Lung (tissue), 12 donors: ENCODE data around the gene URB2. TPM values are rescaled to one million over a fixed set of nuclear protein-coding genes. Genes with fewer than 3 reads are reported as not detected.
"Not testable (repeated sequence)": the region's sequence is repeated elsewhere in the genome, so short reads cannot be mapped to it uniquely, and the experiment has no call there.

Experiments
- ATAC-seq: fragments of 200-7000 bp; cut with Tn5 transposase; one replicate; pipeline ENCODE4 v1.9.1; 2020; ENCODE audit warnings: moderate number of reproducible peaks; ENCODE audit not compliant: insufficient read depth, low FRiP score
- DNase-seq, 3 donors: peaks; one replicate each; pipeline ENCODE4 v3.0.0-alpha.2; 2013 to 2017
- H3K27ac ChIP-seq, 2 donors: one replicate each; pipeline ENCODE4 v1.5.1; 2013; ENCODE audit warnings: mild to moderate bottlenecking in 2 of 2, moderate library complexity in 2 of 2, control low read depth in 1 of 2, inconsistent platforms in 1 of 2, low read depth in 1 of 2, low read length in 1 of 2
- H3K27me3 ChIP-seq, 3 donors: one replicate each; pipeline ENCODE4 v1.5.1; 2013; ENCODE audit warnings: low read length in 2 of 3; ENCODE audit not compliant: control insufficient read depth in 3 of 3, insufficient read depth in 3 of 3
- H3K36me3 ChIP-seq, 4 donors: one replicate each; pipeline ENCODE4 v1.5.1; 2013; ENCODE audit warnings: low read length in 4 of 4, mild to moderate bottlenecking in 1 of 4, moderate library complexity in 1 of 4; ENCODE audit not compliant: control insufficient read depth in 4 of 4, insufficient read depth in 4 of 4
- H3K4me1 ChIP-seq, 5 donors: one replicate each; pipeline ENCODE4 v1.5.1; 2013; ENCODE audit warnings: low read length in 5 of 5, mild to moderate bottlenecking in 2 of 5, moderate library complexity in 1 of 5; ENCODE audit not compliant: control insufficient read depth in 5 of 5, insufficient read depth in 5 of 5
- H3K4me3 ChIP-seq: one replicate; pipeline ENCODE4 v1.5.1; 2013; ENCODE audit warnings: mild to moderate bottlenecking, control low read depth, moderate library complexity
- H3K9ac ChIP-seq, 2 donors: one replicate each; pipeline ENCODE4 v1.5.1; 2013; ENCODE audit warnings: low read length in 2 of 2, control low read depth in 1 of 2; ENCODE audit not compliant: insufficient read depth in 1 of 2
- H3K9me3 ChIP-seq, 4 donors: one replicate each; pipeline ENCODE4 v1.5.1; 2013; ENCODE audit warnings: low read length in 3 of 4, mild to moderate bottlenecking in 1 of 4, moderate library complexity in 1 of 4; ENCODE audit not compliant: control insufficient read depth in 4 of 4, insufficient read depth in 3 of 4
- WGBS, 2 donors: extraction: QIAGEN DNeasy Blood & Tissue Kit; methylation state at CpG; one replicate each; pipeline ENCODE4 v1.1.7; 2013; 5-methylcytosine and 5-hydroxymethylcytosine counted together
- polyA plus RNA-seq, 2 donors: library from polyadenylated mRNA; stranded (reverse); fragments of 200-250 nt; gene quantifications; one replicate each; pipeline ENCODE4 v1.2.1, GENCODE V29; 2013
- total RNA-seq, 2 donors: library from RNA; depleted of rRNA in 1 of 2; stranded (reverse); fragments of >200 nt in 1 of 2; gene quantifications; one replicate each; pipeline ENCODE4 v1.2.1, GENCODE V29; 2014 to 2021
- TF ChIP-seq, protein P1 (sequence below): IDR thresholded peaks from 2 replicates; pipeline ENCODE4 v1.5.1; 2012; ENCODE audit warnings: mild to moderate bottlenecking; ENCODE audit errors: control extremely low read depth, extremely low read depth
- donor health status: control.
- donor health status: control.
- donor health status: Bipolar disorder and iron deficiency.
- donor health status: healthy.
- donor health status: DM: yes; HTN: yes; CAD: no.

The URB2 gene
- total and polyA plus RNA-seq, 4 donors = 2.6 to 10.9 (median 6.1) TPM

DNA sequence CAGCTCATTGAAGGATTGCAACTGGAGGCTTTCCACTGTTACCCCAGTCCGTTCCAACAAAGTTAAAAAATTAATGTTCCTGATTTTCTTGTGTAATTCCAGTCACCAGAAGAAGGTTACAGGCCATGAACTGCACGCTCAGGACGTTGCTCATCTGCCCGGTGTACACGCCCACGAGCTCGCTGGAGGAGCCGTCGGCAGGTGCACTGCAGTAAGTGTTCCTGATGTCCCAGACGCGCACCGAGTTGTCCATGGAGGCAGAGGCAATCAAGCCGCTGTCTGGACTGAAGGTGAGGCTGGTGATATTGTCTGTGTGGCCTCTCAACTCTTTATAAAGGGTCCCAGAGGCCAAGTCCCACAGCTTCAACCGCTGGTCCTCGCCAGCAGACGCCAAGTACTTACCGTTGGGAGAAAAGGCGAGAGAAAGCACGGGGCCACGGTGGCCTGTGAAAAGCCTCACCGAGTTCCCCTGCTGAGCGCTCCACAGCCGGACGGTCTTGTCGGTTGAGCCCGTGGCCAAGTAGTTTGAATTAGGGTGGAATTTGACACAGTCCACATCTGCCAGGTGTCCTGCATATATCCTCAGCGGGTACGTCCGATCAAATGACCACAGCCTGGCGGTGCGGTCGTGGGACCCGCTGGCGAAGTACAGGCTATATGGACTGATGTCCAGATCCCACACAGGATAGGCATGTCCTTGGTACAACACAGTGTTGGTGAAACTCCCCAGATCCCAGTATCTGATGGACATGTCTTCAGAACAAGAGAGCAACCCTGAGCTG is 31.6 kb upstream of the URB2 start:
- H3K9me3 ChIP-seq = no peaks in the 10 kb centered on the region
- no peak overlapping the region for H3K9ac ChIP-seq
- WGBS, 2 donors = 96 to 97% methylated on average over 34 of the region's 34 CpGs
- H3K4me1 ChIP-seq = peaks cover 0 to 6% (median 0%) of the 10 kb centered on the region in 5 donors
- H3K27ac ChIP-seq = no peak overlapping the region
- ATAC-seq (no peak), DNase-seq (no peak)
- TF ChIP-seq, protein P1, sequence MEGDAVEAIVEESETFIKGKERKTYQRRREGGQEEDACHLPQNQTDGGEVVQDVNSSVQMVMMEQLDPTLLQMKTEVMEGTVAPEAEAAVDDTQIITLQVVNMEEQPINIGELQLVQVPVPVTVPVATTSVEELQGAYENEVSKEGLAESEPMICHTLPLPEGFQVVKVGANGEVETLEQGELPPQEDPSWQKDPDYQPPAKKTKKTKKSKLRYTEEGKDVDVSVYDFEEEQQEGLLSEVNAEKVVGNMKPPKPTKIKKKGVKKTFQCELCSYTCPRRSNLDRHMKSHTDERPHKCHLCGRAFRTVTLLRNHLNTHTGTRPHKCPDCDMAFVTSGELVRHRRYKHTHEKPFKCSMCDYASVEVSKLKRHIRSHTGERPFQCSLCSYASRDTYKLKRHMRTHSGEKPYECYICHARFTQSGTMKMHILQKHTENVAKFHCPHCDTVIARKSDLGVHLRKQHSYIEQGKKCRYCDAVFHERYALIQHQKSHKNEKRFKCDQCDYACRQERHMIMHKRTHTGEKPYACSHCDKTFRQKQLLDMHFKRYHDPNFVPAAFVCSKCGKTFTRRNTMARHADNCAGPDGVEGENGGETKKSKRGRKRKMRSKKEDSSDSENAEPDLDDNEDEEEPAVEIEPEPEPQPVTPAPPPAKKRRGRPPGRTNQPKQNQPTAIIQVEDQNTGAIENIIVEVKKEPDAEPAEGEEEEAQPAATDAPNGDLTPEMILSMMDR = no peak
- H3K27me3 ChIP-seq = no peaks in the 10 kb centered on the region
- H3K36me3 ChIP-seq = peaks cover 8 to 20% (median 15%) of the 10 kb centered on the region in 4 donors
- H3K4me3 ChIP-seq = no peak overlapping the region

DNA sequence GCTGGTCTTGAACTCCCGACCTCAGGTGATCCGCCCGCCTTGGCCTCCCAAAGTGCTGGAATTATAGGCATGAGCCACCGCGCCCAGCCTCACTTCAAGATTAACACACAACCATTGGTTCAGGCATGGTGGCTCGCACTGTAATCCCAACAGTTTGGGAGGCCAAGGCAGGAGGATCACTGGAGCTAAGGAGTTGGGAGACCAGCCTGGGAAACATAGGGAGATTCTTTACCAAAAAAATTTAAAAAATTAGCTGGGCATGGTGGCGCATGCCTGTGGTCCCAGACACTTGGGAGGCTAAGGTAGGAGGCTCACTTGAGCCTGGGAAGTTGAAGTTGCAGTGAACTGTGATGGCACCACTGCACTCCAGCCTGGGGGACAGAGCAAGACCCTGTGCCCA is 30.2 kb upstream of the URB2 start:
- peaks cover 8 to 22% (median 20%) of the 10 kb centered on the region in 4 donors for H3K36me3 ChIP-seq
- not testable (repeated sequence) for H3K9ac ChIP-seq

DNA sequence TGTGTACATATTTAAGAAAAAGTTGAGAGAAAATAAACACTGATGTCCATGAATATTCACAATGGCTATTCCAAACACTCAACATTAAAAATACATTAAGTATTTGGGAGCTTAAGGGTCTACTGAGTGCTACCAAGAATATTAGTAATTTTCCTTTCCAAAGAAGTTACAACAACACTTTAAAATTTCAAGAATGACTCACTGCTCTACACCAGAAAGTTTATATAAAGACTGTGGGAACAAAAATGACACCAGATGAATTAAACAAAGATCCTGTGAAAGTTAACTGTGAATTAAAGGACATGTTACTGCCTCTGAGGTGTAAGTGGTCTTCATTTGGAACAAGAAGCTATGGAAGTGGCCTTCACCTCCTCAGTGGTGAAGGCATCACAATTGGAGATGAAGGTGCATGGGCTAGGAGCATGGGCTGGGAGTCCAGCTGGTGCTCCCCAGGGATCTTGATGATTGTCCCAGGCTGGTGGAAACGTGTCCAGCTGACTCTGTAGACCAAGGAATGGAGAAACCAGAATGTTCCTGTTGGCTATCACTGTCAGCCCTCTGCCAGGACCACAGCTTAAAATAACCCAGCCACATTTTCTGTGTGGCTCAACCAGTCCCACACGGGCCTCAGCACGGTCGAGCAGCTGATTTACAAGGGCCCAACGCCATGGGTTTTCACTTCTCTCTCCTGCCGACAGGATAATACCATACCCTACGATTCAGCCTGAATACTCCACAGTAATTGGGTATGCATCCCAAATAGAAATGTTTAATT is 28.9 kb upstream of the URB2 start:
- Histone ChIP-seq H3K36me3 (peaks cover 15 to 28% (median 25%) of the 10 kb centered on the region in 4 donors), H3K27me3 (no peaks in the 10 kb centered on the region), H3K27ac (peak overlapping the region; percentile 81 to 92), H3K9ac (no peak overlapping the region), H3K9me3 (no peaks in the 10 kb centered on the region), H3K4me3 (no peak overlapping the region), H3K4me1 (peaks cover 0 to 6% (median 0%) of the 10 kb centered on the region in 5 donors)
- 63 to 74% methylated on average over 7 of the region's 7 CpGs for WGBS, 2 donors
- TF ChIP-seq, protein P1 = no peak
- ATAC-seq (no peak), DNase-seq (peak in 1 of 3 donors; percentile 6)

More for the DNA sequence above, 30.2 kb upstream of the URB2 start:
- not testable (repeated sequence) for H3K27me3 ChIP-seq, ATAC-seq, H3K9me3 ChIP-seq, DNase-seq, H3K4me1 ChIP-seq, H3K4me3 ChIP-seq
- 96 to 97% methylated on average over 5 to 7 of the region's 7 CpGs for WGBS, 2 donors
- H3K27ac ChIP-seq = peak overlapping the region in 1 of 2 donors; percentile 27

DNA sequence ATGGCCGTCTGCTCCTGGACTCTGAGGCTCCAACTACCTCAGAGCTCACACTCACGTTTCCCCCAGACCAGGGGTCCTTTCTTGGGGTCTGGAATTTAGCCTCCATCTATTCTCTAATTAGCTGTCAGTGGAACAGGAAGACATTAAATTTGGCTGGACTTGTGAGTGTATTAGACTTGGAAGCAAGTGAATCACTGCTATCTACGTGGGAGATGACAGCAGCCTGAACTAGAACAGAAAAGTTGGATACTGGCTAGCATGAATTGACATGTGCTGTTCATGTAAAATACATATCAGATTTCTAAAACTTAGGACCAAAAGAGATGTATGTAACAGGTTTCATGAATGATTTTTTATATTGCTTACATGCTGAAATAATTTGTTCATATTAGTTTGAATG is 28.2 kb upstream of the URB2 start:
- Histone ChIP-seq H3K9ac (no peak overlapping the region), H3K27ac (peak overlapping the region; percentile 74 to 92), H3K9me3 (no peaks in the 10 kb centered on the region), H3K36me3 (peaks cover 19 to 33% (median 27%) of the 10 kb centered on the region in 4 donors), H3K4me1 (peaks cover 0 to 6% (median 0%) of the 10 kb centered on the region in 5 donors), H3K27me3 (no peaks in the 10 kb centered on the region), H3K4me3 (no peak overlapping the region)
- ATAC-seq = no peak
- 76 to 80% methylated on average over 3 of the region's 3 CpGs for WGBS, 2 donors
- DNase-seq = peak in 1 of 3 donors; percentile 0
- TF ChIP-seq, protein P1 = no peak
